K562 (cell line): Measurements from ENCODE around the gene VWA7. TPM values are rescaled to one million over a fixed set of nuclear protein-coding genes. Genes with fewer than 3 reads are reported as not detected.
A peak's percentile ranks its signal among the peaks of the same experiment; 100 is the strongest.

Source experiments
- ARID1B ChIP-seq: fragments of 450-650 bp; IDR thresholded peaks from 2 replicates; pipeline ENCODE4 v1.6.1; 2016; ENCODE audit warnings: antibody characterized with exemption, mild to moderate bottlenecking, inconsistent platforms
- ATF6 ChIP-seq: sonication (generic); formaldehyde crosslinking; IDR thresholded peaks from 2 replicates; pipeline ENCODE4 v1.4.0; 2020; ENCODE audit warnings: mild to moderate bottlenecking, missing genetic modification reagents
- CBFB ChIP-seq: sonication (generic); formaldehyde crosslinking; IDR thresholded peaks from 2 replicates; pipeline ENCODE4 v1.4.0; 2020; ENCODE audit warnings: mild to moderate bottlenecking, missing genetic modification reagents
- CBX1 ChIP-seq: sonication (generic); IDR thresholded peaks from 2 replicates; pipeline ENCODE4 v1.6.1; 2016; ENCODE audit warnings: antibody characterized with exemption, low read depth, mild to moderate bottlenecking
- EP400 ChIP-seq: fragments of 450-650 bp; IDR thresholded peaks from 2 replicates; pipeline ENCODE4 v1.6.1; 2017; ENCODE audit warnings: antibody characterized with exemption, mild to moderate bottlenecking, moderate library complexity
- MBD2 ChIP-seq: sonication (generic); IDR thresholded peaks from 2 replicates; pipeline ENCODE4 v1.6.1; 2016; ENCODE audit warnings: low read depth, borderline replicate concordance
- PBX2 ChIP-seq, 2 experiments: IDR thresholded peaks in 1 of 2; conservative IDR thresholded peaks in 1 of 2; 2 replicates each; pipeline ENCODE4 v1.6.1; 2016; ENCODE audit warnings: low read depth in 2 of 2, mild to moderate bottlenecking in 1 of 2, missing compliant biosample characterization in 1 of 2, missing genetic modification characterization in 1 of 2, moderate library complexity in 1 of 2
- RAD21 ChIP-seq, 2 experiments: fragments of 250-450 bp in 1 of 2; fragments of 450-650 bp in 1 of 2; sonication (Bioruptor Pico) in 1 of 2; formaldehyde crosslinking in 1 of 2; IDR thresholded peaks in 1 of 2; conservative IDR thresholded peaks in 1 of 2; 2 replicates each; pipeline versions ENCODE4 v1.4.0 to v1.8.0; 2020 to 2022; ENCODE audit warnings: mild to moderate bottlenecking in 2 of 2, moderate library complexity in 1 of 2
- SAFB ChIP-seq: fragments of 200-400 bp; formaldehyde crosslinking; IDR thresholded peaks from 2 replicates; pipeline ENCODE4 v1.6.1; 2017; ENCODE audit warnings: low read depth, low read length, borderline replicate concordance
- SFPQ ChIP-seq: fragments of 200-400 bp; formaldehyde crosslinking; IDR thresholded peaks from 2 replicates; pipeline ENCODE4 v1.6.1; 2017; ENCODE audit warnings: mild to moderate bottlenecking, low read depth, low read length, moderate library complexity
- SMARCC2 ChIP-seq: fragments of 450-650 bp; IDR thresholded peaks from 2 replicates; pipeline ENCODE4 v1.6.1; 2017; ENCODE audit warnings: antibody characterized with exemption, moderate library complexity, mild to moderate bottlenecking, low read depth
- TCF7L2 ChIP-seq: fragments of 150-350 bp; IDR thresholded peaks from 2 replicates; pipeline ENCODE4 v1.6.1; 2016; ENCODE audit warnings: low read depth, mild to moderate bottlenecking, low read length, moderate library complexity
- ZBTB26 ChIP-seq: fragments of 450-650 bp; formaldehyde crosslinking; IDR thresholded peaks from 2 replicates; pipeline ENCODE4 v1.4.0; 2022; ENCODE audit warnings: missing genetic modification characterization
- ZBTB9 ChIP-seq: fragments of 450-650 bp; formaldehyde crosslinking; IDR thresholded peaks from 2 replicates; pipeline ENCODE4 v1.4.0; 2020; ENCODE audit warnings: mild to moderate bottlenecking, moderate library complexity
- ZFX ChIP-seq: sonication (generic); formaldehyde crosslinking; IDR thresholded peaks from 2 replicates; pipeline ENCODE4 v1.8.0; 2022; ENCODE audit warnings: mild to moderate bottlenecking, missing genetic modification reagents, moderate library complexity
- ZNF589 ChIP-seq: fragments of 200-800 bp; sonication (Bioruptor generic); IDR thresholded peaks from 2 replicates; pipeline ENCODE4 v1.6.1; 2016; ENCODE audit warnings: low read depth, missing genetic modification characterization, missing compliant biosample characterization
- polyA plus RNA-seq, 8 experiments: library from polyadenylated mRNA; depleted of rRNA in 4 of 8; stranded (reverse) in 5 of 8; unstranded in 3 of 8; fragments of >200 nt; fragmentation: Nextera tagmentation in 2 of 8; fragmentation: Illumina TruSeq in 1 of 8; extraction: Ambion mirVana in 2 of 8; extraction: Trizol in 1 of 8; gene quantifications; 2 replicates each; pipeline versions ENCODE4 v1.2.1 to v1.2.3, GENCODE V29; 2011 to 2014; ENCODE audit warnings: inconsistent platforms in 1 of 8, missing spikeins in 1 of 8
- total RNA-seq, 7 experiments: library from RNA; depleted of rRNA in 6 of 7; stranded (reverse); fragments of >200 nt in 6 of 7; fragmentation: Illumina TruSeq in 2 of 7; extraction: Trizol in 2 of 7; gene quantifications; 2 replicates each; pipeline versions ENCODE4 v1.2.1 to v1.2.3, GENCODE V29; 2011 to 2021; ENCODE audit warnings: low replicate concordance in 1 of 7

Gene VWA7
- total and polyA plus RNA-seq, 9 of the 15 experiments (the other 6 are each of a cell fraction or from before 2014, with no cell fraction given), result 0.18 to 2.9 (median 0.95) TPM

- TF ChIP-seq ZBTB9 (peak; percentile 81; the same call in 1 of the 2 replicates), CBFB (CRISPR knock-in tag) (peak; percentile 90; the same call in 1 of the 2 replicates), ZFX (CRISPR knock-in tag) (peak; percentile 99), ZBTB26 (CRISPR knock-in tag) (no peak), MBD2 (peak; percentile 27; the same call in 1 of the 2 replicates), SAFB (peak; percentile 86), TCF7L2 (no peak; the same call in 1 of the 2 replicates), ATF6 (CRISPR knock-in tag) (peak; percentile 86; the same call in 1 of the 2 replicates), EP400 (no peak), ARID1B (no peak), RAD21 (CRISPR knock-in tag; conservative IDR thresholded peaks at IDR 0.05 in 1 of 2, IDR thresholded peaks at IDR 0.05 in 1 of 2) (peak; percentile 28 to 42; a peak in 3 of 4 replicates), ZNF589 (CRISPR knock-in tag) (no peak), SMARCC2 (peak; percentile 64), CBX1 (peak; percentile 91; the same call in 1 of the 2 replicates), SFPQ (no peak), PBX2 (CRISPR knock-in tag; IDR thresholded peaks at IDR 0.05; ENCODE audit: low read depth) (no peak), PBX2 (tag; conservative IDR thresholded peaks at IDR 0.05; ENCODE audit: low read depth) (no peak)
Observed at GRCh38 chr6:31806470-31807272, 29.5 kb upstream of the VWA7 start, which contains the start of gene LSM2 (continued).
